ENCODE data around the gene NOL12.

Gene NOL12

GRCh38 chr22:37659897-37660708 lies 26.0 kb upstream of the NOL12 start:
- DNase-seq: peak; percentile 84

- no peak for DNase-seq
Measured at GRCh38 chr22:37660709-37661045, 25.5 kb upstream of the NOL12 start.

- peak; percentile 69 for DNase-seq
Measured at GRCh38 chr22:37661160-37661924, 24.8 kb upstream of the NOL12 start.

GRCh38 chr22:37662039-37662438 lies 24.1 kb upstream of the NOL12 start:
- no peak for DNase-seq

GRCh38 chr22:37663521-37664140 lies 22.5 kb upstream of the NOL12 start:
- no peak for DNase-seq

GRCh38 chr22:37664249-37665101 lies 21.7 kb upstream of the NOL12 start:
- DNase-seq: no peak

- no peak for DNase-seq
Measured at GRCh38 chr22:37665487-37665886, 20.7 kb upstream of the NOL12 start.

GRCh38 chr22:37669586-37669985 lies 16.6 kb upstream of the NOL12 start:
- DNase-seq: no peak

- peak; percentile 58 for DNase-seq
Measured at GRCh38 chr22:37672206-37672919, 13.8 kb upstream of the NOL12 start.

- DNase-seq: peak; percentile 42
Measured at GRCh38 chr22:37672920-37673455, 13.2 kb upstream of the NOL12 start.

- no peak for DNase-seq
Measured at GRCh38 chr22:37674248-37674647, 11.9 kb upstream of the NOL12 start.

GRCh38 chr22:37674951-37675929 lies 10.9 kb upstream of the NOL12 start, which contains the start of gene LGALS1:
Gene LGALS1 (plus strand): TSS chr22:37675636. CDS start chr22:37675703, 67 bp downstream.
- peak; percentile 96 for DNase-seq

- DNase-seq: peak; percentile 42
Measured at GRCh38 chr22:37675930-37676735, 10.0 kb upstream of the NOL12 start.

GRCh38 chr22:37676736-37677492 lies 9.2 kb upstream of the NOL12 start:
- DNase-seq: peak; percentile 94

- DNase-seq: no peak
Measured at GRCh38 chr22:37677493-37677974, 8.6 kb upstream of the NOL12 start.

- no peak for DNase-seq
Measured at GRCh38 chr22:37678372-37678771, 7.8 kb upstream of the NOL12 start.

GRCh38 chr22:37679670-37680069 lies 6.5 kb upstream of the NOL12 start:
- no peak for DNase-seq

GRCh38 chr22:37680191-37680851 lies 5.8 kb upstream of the NOL12 start:
- no peak for DNase-seq
